GM12878 (cell line): Measurements from ENCODE around the gene PAM. TPM values are rescaled to one million over a fixed set of nuclear protein-coding genes. Genes with fewer than 3 reads are reported as not detected.

Experiments
- ATAC-seq: fragments of 200-7000 bp; cut with Tn5 transposase; 3 replicates; pipeline ENCODE4 v1.9.1; 2020; ENCODE audit warnings: mild to moderate bottlenecking, moderate library complexity
- BruUV-seq: library from RNA; stranded (reverse); fragments of 400-500 nt; replicated peaks from 2 replicates; lab custom pipeline; 2021; lab: Mats Ljungman, UMichigan
- CTCF ChIA-PET: fragments of 300-600 bp; sonication (Branson Sonifier 250); formaldehyde crosslinking; extraction: SDS; loops from one replicate; lab custom pipeline; 2021; ENCODE audit warnings: inconsistent platforms; lab: Yijun Ruan, JAX
- POLR2A ChIA-PET: fragments of 350-600 bp; formaldehyde crosslinking; extraction: SDS; loops from one replicate; lab custom pipeline; 2021; ENCODE audit warnings: inconsistent platforms; lab: Charles Lee
- RAD21 ChIA-PET: fragments of 300-600 bp; sonication (Branson Sonifier 250); formaldehyde crosslinking; loops from one replicate; lab custom pipeline; 2023; ENCODE audit warnings: antibody characterized with exemption; ENCODE audit not compliant: unreplicated experiment; lab: Charles Lee
- SMC1A ChIA-PET: fragments of 300-600 bp; sonication (Branson Sonifier 250); formaldehyde crosslinking; loops from one replicate; lab custom pipeline; 2023; ENCODE audit not compliant: unreplicated experiment, uncharacterized antibody; lab: Charles Lee
- DNase-seq: peaks from one replicate; pipeline ENCODE4 v3.0.0-alpha.2; 2011; ENCODE audit warnings: low read depth, low spot score
- FAIRE-seq: peaks from 3 replicates; lab custom pipeline; 2011; peaks lifted over from hg19 to GRCh38; lab: Jason Lieb, UNC
- H2AFZ ChIP-seq: 2 replicates; pipeline ENCODE4 v1.6.0; 2011; ENCODE audit warnings: low read depth, low read length, control low read depth; ENCODE audit not compliant: control insufficient read depth
- H3K27ac ChIP-seq: 2 replicates; pipeline ENCODE4 v1.5.1; 2011; ENCODE audit warnings: control low read depth; ENCODE audit not compliant: control insufficient read depth, insufficient read depth
- H3K27me3 ChIP-seq, 2 experiments: replicated peaks in 1 of 2; 2 replicates each; pipeline versions ENCODE4 v1.6.0 to v1.6.1; 2011; ENCODE audit warnings: low read length in 1 of 2; ENCODE audit not compliant: control insufficient read depth in 2 of 2, insufficient read depth in 2 of 2
- H3K36me3 ChIP-seq, 2 experiments: 2 replicates each; pipeline ENCODE4 v1.5.1; 2011; ENCODE audit warnings: low read length in 1 of 2; ENCODE audit not compliant: control insufficient read depth in 2 of 2, insufficient read depth in 2 of 2
- H3K4me1 ChIP-seq: 2 replicates; pipeline ENCODE4 v1.6.1; 2011; ENCODE audit warnings: mild to moderate bottlenecking, low read length, moderate library complexity, mixed read lengths; ENCODE audit not compliant: control insufficient read depth, insufficient read depth
- H3K4me2 ChIP-seq: 2 replicates; pipeline ENCODE4 v1.6.0; 2011; ENCODE audit warnings: control low read depth; ENCODE audit not compliant: control insufficient read depth, insufficient read depth
- H3K4me3 ChIP-seq: fragments of 200-600 bp; sonication (generic); 2 replicates; pipeline ENCODE4 v1.5.1; 2016
- H3K79me2 ChIP-seq: 2 replicates; pipeline ENCODE4 v1.6.0; 2011; ENCODE audit warnings: low read length; ENCODE audit not compliant: control insufficient read depth, insufficient read depth
- H3K9ac ChIP-seq: 2 replicates; pipeline ENCODE4 v1.8.0; 2011; ENCODE audit warnings: low read length, control low read depth, mixed read lengths; ENCODE audit not compliant: control insufficient read depth, insufficient read depth
- H3K9me3 ChIP-seq: replicated peaks from 3 replicates; pipeline ENCODE4 v1.5.1; 2011; ENCODE audit warnings: mild to moderate bottlenecking, low read length; ENCODE audit not compliant: control insufficient read depth, insufficient read depth
- H4K20me1 ChIP-seq: 2 replicates; pipeline ENCODE4 v1.6.0; 2011; ENCODE audit not compliant: control insufficient read depth, insufficient read depth
- CHD2 ChIP-seq: IDR thresholded peaks from 2 replicates; pipeline ENCODE4 v1.6.1; 2011; ENCODE audit warnings: low read depth, low read length, improper control_type of control experiment, borderline replicate concordance
- ETV6 ChIP-seq, 2 experiments: fragments of 450-650 bp in 1 of 2; IDR thresholded peaks in 1 of 2; conservative IDR thresholded peaks in 1 of 2; 2 replicates each; pipeline ENCODE4 v1.6.1; 2014; ENCODE audit warnings: antibody characterized with exemption in 1 of 2, borderline replicate concordance in 1 of 2, low read depth in 1 of 2, mild to moderate bottlenecking in 1 of 2, moderate library complexity in 1 of 2
- LARP7 ChIP-seq: fragments of 450-650 bp; IDR thresholded peaks from 2 replicates; pipeline ENCODE4 v1.6.1; 2017; ENCODE audit warnings: mild to moderate bottlenecking
- SREBF1 ChIP-seq: IDR thresholded peaks from 2 replicates; pipeline ENCODE4 v1.6.1; 2012; ENCODE audit warnings: mild to moderate bottlenecking, low read length
- WGBS: methylation state at CpG from one replicate; pipeline ENCODE4 v1.1.6; 2016; ENCODE audit warnings: low lambda C conversion rate; ENCODE audit not compliant: insufficient replicate concordance, insufficient coverage; ENCODE audit errors: missing lambda C conversion rate; 5-methylcytosine and 5-hydroxymethylcytosine counted together
- in situ Hi-C: fragments of 300-500 bp; cut with MboI; formaldehyde crosslinking; loops from 9 replicates; pipeline ENCODE4 v1.14.3; 2018; ENCODE audit warnings: mixed read lengths
- intact Hi-C: fragments of 100-400 bp; cut with micrococcal nuclease; formaldehyde crosslinking; loops from one replicate; pipeline ENCODE4 v1.14.2; 2022; ENCODE audit not compliant: unreplicated experiment
- polyA plus RNA-seq, 11 experiments: library from polyadenylated mRNA; depleted of rRNA in 4 of 11; unstranded in 6 of 11; stranded (reverse) in 5 of 11; fragments of >200 nt; fragmentation: Nextera tagmentation in 4 of 11; fragmentation: Illumina TruSeq in 1 of 11; extraction: Ambion mirVana in 4 of 11; extraction: Trizol in 1 of 11; gene quantifications; 1 replicate in 1 of 11; 2 replicates in 10 of 11; pipeline versions ENCODE4 v1.2.1 to v1.2.3, GENCODE V29; 2011 to 2016; ENCODE audit warnings: inconsistent platforms in 2 of 11, missing spikeins in 2 of 11, low read depth in 1 of 11
- total RNA-seq, 4 experiments: library from RNA; depleted of rRNA in 3 of 4; stranded (reverse); fragments of >200 nt in 3 of 4; fragmentation: Illumina TruSeq in 1 of 4; extraction: Trizol in 1 of 4; gene quantifications; 2 replicates each; pipeline versions ENCODE4 v1.2.1 to v1.2.3, GENCODE V29; 2013 to 2021
- TF ChIP-seq, protein P1 (sequence below): fragments of 450-650 bp; IDR thresholded peaks from 2 replicates; pipeline ENCODE4 v1.6.1; 2017; ENCODE audit warnings: low read depth, mild to moderate bottlenecking, moderate library complexity

The PAM gene
- total and polyA plus RNA-seq, 10 of the 15 experiments (the other 5 are each of a cell fraction or from before 2014, with no cell fraction given), result 5.5 to 72.5 (median 15.4) TPM

DNA sequence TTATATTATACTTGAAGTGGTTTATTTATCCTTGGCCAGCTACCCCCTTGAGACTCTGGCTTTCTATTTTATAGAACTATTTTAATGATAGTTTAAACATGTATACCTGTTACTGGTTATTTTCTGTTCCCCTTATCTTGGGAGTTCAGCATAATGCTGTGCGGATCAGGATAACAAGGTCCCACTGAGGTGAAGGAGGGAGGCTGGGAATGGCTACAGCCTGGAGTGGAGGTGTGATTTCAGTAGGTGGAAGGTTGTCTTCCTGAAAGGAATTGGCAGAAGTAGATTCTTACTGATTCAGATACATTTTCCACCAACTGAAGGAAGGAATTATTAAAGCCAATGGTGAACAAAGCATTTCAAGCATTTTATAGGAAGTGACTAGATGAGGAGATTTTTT, 38.9 kb downstream of the PAM start:
- no peak overlapping the region for H3K4me3 ChIP-seq
- intact Hi-C loops, result loop anchor here (5.0 kb wide), 1 partner anchor 112 kb away; no protein-coding TSS in a partner anchor
- SMC1A ChIA-PET, result interaction anchor here (1.0 kb wide), 1 partner anchor 39 kb away, joined by 3 read pairs; the partner anchor contains the start of gene PAM

More for the DNA sequence above, 38.9 kb downstream of the PAM start:
- ChIA-PET POLR2A (no interaction called here), RAD21 (no interaction called here)
- FAIRE-seq, result no peak
- Histone ChIP-seq H3K27ac (no peak overlapping the region), H3K9ac (no peak overlapping the region), H2AFZ (no peak overlapping the region), H4K20me1 (no peaks in the 10 kb centered on the region)
- BruUV-seq, result no TSS peak
- WGBS, result 96% methylated on average over 1 of the region's 1 CpG
- ATAC-seq, result no peak
- TF ChIP-seq, protein P1, sequence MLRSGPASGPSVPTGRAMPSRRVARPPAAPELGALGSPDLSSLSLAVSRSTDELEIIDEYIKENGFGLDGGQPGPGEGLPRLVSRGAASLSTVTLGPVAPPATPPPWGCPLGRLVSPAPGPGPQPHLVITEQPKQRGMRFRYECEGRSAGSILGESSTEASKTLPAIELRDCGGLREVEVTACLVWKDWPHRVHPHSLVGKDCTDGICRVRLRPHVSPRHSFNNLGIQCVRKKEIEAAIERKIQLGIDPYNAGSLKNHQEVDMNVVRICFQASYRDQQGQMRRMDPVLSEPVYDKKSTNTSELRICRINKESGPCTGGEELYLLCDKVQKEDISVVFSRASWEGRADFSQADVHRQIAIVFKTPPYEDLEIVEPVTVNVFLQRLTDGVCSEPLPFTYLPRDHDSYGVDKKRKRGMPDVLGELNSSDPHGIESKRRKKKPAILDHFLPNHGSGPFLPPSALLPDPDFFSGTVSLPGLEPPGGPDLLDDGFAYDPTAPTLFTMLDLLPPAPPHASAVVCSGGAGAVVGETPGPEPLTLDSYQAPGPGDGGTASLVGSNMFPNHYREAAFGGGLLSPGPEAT, result no peak
- TF ChIP-seq SREBF1, result no peak
- no peak for TF ChIP-seq LARP7
- no peak for TF ChIP-seq CHD2
- no peak for TF ChIP-seq ETV6 (conservative IDR thresholded peaks at IDR 0.05 in 1 of 2, IDR thresholded peaks at IDR 0.05 in 1 of 2; ENCODE audit: borderline replicate concordance in 1 of 2, low read depth in 1 of 2)
- TF ChIP-seq, all 136 proteins: peak for 0
- in situ Hi-C loops, result no loop called here
- Histone ChIP-seq H3K79me2 (peaks cover 1% of the 10 kb centered on the region), H3K4me1 (no peaks in the 10 kb centered on the region), H3K27me3 (no peaks in the 10 kb centered on the region), H3K9me3 (no peaks in the 10 kb centered on the region), H3K4me2 (no peak overlapping the region), H3K36me3 (no peaks in the 10 kb centered on the region)
- CTCF ChIA-PET, result interaction anchor here (1.0 to 4.0 kb wide), 3 partner anchors 13 to 220 kb away, joined by 3 to 19 read pairs (median 3); no protein-coding TSS in a partner anchor
- DNase-seq, result no peak
